Measurements from ENCODE around the gene BIRC7. TPM values are rescaled to one million over a fixed set of nuclear protein-coding genes. Genes with fewer than 3 reads are reported as not detected.

The BIRC7 gene
- total and polyA plus RNA-seq, 2 of the 4 experiments (the other 2 are of a cell fraction): not detected

- TF ChIP-seq CHD1 (IDR thresholded peaks at IDR 0.05; ENCODE audit: low read depth, low read length) (no peak), USF2 (IDR thresholded peaks at IDR 0.05; ENCODE audit: low read depth, low read length) (no peak), BHLHE40 (IDR thresholded peaks at IDR 0.05; ENCODE audit: low read depth, low read length) (no peak), NFE2L2 (IDR thresholded peaks at IDR 0.05; ENCODE audit: low read depth, low read length) (no peak)
Measured at GRCh38 chr20:63261060-63261794, 25.5 kb downstream of the BIRC7 start (continued).

Data from IMR-90 (cell line).